T-helper 2 cell treated with Interferon-gamma antibody and Interleukin-4, amounts not matched to agents 100 ng/mL and 5 ng/mL, for 36 hours (primary cell): ENCODE results near the gene FAM216A. TPM values are rescaled to one million over a fixed set of nuclear protein-coding genes. Genes with fewer than 3 reads are reported as not detected.
"Not testable (repeated sequence)": the region's sequence is repeated elsewhere in the genome, so short reads cannot be mapped to it uniquely, and the experiment has no call there.

Experiments
- intact Hi-C: fragments of 100-400 bp; cut with micrococcal nuclease; formaldehyde crosslinking; loops from one replicate; pipeline ENCODE4 v1.15.1; 2023
- total RNA-seq: library from RNA; stranded (reverse); gene quantifications from 2 replicates; pipeline ENCODE4 v1.2.3, GENCODE V29; 2022

The FAM216A gene
- total RNA-seq, 1 donor from 2014 or later = 20.1 TPM

DNA sequence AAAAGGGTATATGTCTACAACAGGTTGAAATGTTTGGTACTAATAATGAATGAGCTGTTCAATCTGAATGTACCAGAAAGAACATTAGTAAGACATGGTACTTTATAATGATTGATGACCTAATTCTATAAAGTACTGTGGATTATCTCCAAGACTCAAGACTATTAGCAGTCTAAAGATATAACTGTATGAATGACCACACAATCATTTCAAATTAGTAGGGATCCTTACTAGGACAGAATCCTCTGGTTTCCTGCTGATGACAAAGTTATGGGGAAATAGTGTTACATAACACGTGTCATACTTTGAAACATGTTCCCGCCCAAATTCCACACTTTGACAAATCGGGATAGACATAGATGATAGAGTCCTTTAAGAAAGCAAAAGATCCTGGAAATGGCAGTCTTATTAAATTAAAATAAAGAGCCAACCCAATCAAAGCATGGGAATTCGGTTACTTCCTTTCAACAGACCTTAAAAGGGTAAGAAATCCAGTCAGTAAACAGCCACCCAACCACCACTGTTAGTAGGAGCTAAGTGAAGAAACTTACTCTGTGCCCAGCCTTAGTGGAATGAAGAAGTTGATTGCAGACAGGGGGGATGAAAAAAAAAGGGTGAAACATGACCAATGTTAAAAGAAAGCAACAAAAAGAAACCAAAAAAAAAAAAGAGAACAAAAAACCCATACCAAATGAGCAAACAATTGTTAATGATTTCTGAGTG is 30.5 kb downstream of the FAM216A start:
- intact Hi-C loops = no loop called here

DNA sequence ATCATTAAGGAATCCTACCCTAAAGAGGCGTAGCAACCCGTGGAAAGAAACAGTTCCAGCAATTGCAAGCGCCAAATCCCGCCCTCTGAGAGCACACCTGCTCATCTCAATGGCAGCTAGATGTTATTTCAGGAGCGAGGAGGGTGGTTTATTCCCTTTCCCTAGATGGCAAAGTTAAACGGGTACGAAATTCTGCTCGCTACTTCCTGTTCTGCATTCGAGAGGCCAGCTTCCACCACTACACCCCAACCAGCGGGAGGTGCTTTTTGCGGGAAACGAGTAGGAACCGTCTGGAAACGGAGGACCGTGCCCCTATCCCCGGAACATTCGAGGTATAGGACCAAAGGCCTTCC is 32.7 kb downstream of the FAM216A start:
- intact Hi-C loops = loop anchor here (2.0 to 5.0 kb wide), 3 partner anchors 99 to 504 kb away; partner anchors contain the start of genes ANAPC7, ANKRD13A, GIT2 and TCTN1

DNA sequence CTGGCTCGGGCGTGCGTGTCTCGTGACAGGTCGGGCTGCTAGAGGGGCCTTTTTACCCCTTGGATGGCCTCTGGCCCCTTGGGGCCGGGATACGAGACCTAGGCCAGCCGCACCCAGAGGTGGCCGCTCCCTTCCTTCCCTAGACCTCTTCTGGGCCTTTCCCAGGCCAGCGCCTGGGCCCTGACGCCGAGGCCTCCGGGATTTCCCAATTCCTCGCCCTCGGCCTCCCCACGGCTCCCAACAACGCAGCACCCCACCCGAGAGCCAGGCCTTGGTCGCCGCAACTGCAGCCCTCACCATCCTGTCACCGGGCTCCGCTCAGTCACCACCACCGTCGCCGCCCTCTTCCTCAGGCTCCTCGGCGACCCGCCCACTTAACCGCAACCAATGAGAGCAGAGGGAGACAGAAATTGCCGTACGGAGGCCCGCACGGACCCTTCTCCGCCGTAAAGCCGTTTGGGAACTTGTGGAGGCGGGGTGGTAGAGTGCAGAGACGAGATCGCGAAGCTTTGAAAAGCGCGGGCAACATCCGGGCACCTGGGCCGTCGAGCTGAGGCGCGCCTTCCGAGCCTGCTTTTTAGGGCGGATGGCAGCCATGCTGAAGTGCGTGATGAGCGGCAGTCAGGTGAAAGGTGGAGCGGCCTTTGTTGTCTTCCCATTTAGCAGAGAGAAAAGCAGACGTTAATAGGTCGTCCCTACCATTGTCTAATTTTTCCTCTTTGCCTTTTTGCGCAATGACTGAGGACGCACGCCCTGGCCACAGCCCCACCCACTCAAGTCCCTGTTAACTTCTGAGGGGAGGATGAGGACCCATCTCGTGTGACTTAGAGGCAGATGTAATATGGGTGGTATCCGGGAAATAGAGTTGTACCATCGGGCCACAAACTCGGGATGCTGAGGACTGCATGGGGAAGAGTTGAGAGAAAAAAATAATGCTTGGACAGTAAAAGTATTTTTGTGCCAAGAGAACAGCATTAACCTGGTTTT is 33.4 kb downstream of the FAM216A start, which contains the start of the genes RAD9B and VPS29:
Gene RAD9B (plus strand): TSS at position 580 of the 987 bp plus-strand sequence. CDS start 7 bp downstream, at position 587.
Gene VPS29 (minus strand): TSS at position 360 of the 987 bp plus-strand sequence. CDS start 60 bp downstream, at position 300.
- intact Hi-C loops = loop anchor here (1.0 to 5.0 kb wide), 6 partner anchors 34 to 505 kb away; partner anchors contain the start of genes ANAPC7, ANKRD13A, ARPC3 and FAM216A

DNA sequence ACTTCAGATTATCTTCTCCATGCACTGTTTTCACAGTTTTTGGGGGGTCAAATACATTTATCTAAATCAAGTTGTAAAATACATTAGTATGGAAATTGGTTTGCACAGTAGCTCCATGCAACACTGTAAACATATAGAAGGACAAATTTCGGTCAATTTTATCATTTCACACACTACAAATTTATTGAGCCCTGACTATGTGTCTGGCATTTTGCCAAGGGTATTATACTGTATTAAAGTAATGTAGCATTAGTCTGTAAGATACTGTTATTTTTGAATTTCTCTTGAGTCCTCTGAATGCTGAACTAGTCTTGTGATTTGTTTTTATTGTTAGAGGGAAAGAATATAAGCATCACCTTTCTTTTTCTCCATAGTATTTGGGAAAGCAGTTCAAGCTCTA is 34.8 kb downstream of the FAM216A start:
- intact Hi-C loops = loop anchor here (2.0 to 5.0 kb wide), 3 partner anchors 79 to 506 kb away; partner anchors contain the start of genes ANKRD13A, GIT2, PPTC7 and TCTN1

DNA sequence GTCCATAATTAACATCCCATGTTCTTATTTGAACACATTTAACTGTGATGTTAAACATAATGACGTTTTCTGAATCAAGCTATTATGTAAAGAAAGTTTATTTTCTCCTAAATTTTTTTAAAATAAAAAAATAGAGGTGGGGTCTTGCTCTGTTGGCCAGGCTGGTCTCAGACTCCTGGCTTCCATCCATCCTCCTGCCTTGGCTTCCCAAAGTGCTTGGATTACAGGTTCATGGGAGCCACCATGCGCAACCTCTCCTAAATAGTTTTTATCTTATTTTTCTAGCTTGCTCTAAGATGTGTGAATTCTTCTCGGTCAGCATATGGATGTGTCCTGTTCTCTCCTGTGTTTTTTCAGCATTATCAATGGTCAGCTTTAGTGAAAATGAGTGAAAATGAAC is 36.7 kb downstream of the FAM216A start:
- intact Hi-C loops = no loop called here

DNA sequence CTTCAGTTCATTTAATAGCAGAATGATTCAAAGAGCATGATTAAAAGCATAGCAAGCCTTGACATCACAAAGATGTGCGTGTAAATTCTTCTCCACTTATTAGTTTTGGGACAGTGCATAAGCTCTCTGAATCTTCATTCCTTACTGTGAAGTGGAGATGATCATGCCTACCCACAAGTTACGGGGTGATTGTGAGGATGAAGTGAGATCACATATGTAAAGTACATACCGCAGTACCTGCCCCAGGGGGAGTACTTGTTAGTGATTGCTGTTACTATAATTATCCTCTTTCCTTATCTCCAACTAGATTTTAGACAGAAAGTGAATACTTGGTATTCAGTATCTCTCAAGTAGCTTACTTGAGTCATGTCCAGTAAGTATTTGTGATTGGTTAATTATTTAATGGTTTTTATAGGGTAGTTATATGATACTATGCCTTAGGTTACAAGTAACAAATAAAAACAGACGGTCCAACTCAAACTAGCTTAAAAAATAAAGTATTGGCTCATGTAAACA is 39.5 kb downstream of the FAM216A start:
- intact Hi-C loops = no loop called here

DNA sequence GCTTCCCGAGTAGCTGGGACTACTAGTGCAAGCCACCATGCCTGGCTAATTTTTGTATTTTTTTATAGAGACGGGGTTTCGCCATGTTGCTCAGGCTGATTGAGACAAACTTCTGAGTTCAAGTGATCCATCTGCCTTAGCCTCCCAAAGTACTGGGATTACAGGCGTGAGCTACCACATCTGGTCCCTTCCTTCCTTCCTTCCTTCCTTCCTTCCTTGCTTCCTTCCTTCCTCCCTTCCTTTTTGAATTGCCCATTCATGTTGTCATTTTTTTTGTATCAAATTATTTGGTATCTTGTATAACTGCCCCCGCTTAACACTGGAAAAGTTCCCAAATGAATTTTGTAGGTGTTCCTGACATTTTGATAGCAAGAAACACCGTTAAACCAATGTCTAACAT is 45.2 kb downstream of the FAM216A start:
- intact Hi-C loops = no loop called here

DNA sequence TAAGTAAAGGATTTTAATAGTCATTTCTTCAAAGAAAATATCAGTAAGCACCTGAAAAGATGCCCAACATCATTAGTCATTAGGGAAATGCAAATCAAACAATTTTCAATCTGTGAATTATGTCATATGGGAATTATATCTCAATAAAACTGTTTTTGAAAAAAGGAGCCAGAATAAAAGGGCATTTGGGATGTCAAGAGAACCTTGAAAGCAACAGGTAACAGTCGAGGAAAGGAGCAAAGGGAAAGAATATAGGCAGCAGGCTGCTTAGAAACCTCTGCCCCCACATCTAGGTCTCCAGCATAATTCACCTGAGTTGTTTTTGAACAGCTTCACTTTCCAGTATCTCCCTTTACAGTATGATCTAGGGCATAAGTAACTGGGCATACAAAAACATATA is 45.7 kb downstream of the FAM216A start:
- intact Hi-C loops = no loop called here

DNA sequence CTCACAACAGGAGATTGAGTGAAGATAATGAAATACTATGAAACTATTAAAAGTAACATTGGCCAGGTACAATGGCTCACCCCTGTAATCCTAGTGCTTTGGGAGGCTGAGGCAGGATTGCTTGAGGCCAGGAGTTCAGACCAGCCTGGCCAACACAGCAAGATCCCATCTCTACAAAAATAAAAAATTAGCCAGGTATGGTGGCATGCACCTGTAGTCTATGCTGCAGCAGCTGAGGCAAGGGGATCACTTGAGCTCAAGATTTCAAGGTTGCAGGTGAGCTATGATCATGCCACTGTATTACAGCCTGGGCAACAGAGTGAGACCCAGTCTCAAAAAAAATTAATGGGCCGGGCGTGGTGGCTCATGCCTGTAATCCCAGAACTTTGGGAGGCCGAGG is 48.4 kb downstream of the FAM216A start:
- intact Hi-C loops = no loop called here

DNA sequence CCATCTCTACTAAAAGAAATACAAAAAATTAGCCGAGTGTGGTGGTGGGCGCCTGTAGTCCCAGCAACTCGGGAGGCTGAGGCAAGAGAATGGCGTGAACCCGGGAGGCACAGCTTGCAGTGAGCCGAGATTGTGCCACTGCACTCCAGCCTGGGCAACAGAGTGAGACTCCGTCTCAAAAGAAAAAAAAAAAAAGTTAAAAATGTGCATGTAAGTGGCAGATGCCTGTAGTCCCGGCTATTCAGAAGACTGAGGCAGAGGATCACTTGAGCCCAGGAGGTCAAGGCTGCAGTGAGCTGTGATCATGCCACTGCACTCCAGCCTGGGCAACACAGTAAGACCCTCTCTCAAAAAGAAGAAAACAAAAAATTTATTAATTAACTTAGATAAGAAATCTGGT is 49.4 kb downstream of the FAM216A start:
- intact Hi-C loops = not testable (repeated sequence)

DNA sequence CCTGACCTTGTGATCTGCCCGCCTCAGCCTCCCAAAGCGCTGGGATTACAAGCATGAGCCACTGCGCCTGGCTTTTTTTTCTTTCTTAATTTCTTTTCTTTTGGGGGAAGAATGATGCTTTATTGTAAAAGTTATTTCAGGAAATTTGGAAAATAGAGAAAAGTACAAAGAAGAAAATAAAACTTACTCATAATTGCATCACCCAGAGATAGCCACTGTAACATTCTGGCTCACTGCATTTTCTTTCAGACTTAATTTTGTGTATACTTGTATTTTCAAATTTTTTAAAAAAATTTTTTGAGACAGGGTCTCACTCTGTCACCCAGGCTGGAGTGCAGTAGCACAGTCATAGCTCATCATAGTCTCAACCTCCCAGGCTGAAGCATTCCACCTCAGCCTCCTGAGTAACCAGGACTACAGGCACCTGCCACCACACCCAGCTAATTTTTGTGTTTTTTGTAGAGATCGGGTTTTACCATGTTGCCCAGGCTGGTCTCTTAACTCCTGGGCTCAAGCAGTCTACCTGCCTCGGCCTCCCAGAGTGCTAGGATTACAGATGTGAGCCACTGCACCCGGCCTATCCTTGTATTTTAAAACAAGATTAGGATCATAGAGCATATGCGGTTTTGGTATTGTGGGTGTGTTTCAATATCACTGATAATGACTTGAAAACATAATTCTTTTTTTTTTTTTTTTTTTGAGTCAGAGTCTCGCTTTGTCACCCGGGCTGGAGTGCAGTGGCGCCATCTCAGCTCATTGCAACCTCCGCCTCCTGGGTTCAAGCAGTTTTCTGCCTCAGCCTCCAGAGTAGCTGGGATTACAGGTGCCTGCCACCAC is 52.4 kb downstream of the FAM216A start:
- intact Hi-C loops = not testable (repeated sequence)

DNA sequence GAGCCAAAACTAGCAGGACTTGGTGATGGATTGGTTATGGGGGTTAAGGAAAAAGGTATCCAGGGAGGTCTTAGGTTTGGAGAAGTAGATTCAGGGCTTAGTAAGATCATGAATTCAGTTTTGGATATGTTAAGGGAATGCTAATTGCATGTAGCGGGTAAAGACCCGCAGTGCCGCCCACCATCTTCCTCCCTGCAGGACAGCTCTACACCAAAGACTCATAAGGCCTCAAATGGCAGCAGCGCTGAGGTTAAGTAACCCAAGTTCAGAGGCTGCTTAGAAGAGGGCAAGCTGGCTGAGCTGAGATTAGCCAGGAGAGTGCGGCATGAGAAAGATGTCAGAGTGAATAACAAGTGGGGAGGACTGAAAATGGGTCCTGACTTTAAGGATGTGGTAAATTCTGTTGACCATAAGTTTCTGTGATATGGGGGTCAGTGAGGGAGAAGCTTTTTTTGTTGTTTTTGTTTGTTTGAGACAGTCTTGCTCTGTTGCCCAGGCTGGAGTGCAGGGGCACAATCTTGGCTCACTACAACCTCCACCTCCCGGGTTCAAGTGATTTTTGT is 59.7 kb downstream of the FAM216A start:
- intact Hi-C loops = no loop called here

DNA sequence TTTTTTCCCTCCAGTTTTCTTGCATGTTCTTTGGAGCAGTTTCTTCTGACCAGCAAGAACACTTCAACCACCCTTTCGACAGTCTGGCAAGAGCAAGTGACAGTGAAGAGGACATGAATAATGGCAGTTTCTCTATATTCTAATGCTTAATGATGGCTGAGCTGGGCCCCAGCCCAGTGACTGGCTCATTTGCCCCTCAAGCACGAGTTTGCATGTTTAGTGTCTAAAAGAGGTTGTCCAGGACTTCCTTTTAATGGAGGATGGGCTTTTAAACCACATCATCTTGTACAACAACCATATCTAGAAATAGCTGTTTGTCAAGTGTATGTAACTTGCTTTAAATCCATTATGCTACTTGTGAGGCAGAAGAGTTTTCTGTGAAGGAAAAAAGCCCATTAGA is 61.9 kb downstream of the FAM216A start:
- intact Hi-C loops = no loop called here

DNA sequence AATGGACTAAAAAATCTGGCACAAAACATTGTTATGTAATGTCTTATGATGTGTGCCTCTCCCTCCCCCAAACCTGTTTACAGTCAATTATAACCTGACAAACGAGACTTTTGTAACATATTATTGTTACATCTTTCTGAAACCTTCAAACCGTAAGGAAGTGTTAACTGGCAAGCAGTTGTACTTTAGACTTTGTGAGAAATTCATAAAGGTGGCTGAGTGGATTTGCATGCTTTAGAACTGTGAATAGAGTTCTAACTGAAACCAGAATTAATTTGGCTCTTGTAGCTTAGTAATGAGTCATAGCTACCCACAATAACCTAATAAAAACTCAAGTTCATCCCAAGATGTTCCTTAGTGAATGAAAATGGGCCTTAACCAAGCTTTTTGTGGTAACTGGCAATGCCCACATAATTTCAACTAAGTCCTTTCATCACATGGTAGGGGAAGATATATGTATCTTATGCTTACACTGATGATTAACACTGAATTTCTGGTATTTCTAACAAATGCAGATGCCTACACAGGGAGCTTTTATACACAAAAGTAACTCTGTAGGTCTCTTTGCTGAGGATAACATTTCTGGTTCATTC is 63.2 kb downstream of the FAM216A start:
- intact Hi-C loops = no loop called here

DNA sequence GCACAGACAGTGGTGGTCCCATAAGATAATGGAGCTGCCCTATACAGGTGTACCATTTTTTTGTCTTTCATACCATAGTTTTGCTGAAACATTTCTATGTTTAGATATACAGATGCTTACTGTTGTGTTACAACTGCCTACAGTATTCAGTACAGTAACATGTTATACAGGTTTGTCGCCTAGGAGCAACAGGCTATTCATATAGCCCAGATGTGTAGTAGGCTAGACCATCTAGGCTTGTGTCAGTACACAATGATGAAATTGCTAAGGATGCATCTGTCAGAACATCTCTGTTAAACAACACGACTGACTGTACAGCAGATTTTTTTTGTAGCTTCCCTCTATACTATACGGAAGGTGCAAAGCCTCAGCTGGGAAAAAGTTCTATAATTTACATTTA is 64.0 kb downstream of the FAM216A start:
- intact Hi-C loops = no loop called here

DNA sequence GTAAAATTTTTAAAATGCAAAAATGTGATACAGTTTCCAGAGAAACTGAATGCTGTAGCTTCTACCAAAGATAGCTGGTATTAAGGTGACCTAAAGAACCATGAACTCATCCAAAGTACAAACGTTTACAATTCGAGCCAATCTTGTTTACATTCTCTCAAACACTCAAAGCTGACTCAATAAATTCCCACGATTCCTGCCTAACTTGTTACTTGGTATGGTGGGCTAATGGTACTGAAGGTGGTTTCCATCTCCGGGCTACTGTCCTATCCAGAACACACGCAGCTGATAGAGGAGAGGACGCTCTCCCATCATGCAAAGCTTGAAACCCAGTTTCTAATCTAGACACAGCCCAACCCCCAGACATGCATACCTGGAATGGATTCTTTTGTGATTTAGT is 65.0 kb downstream of the FAM216A start:
- intact Hi-C loops = no loop called here

DNA sequence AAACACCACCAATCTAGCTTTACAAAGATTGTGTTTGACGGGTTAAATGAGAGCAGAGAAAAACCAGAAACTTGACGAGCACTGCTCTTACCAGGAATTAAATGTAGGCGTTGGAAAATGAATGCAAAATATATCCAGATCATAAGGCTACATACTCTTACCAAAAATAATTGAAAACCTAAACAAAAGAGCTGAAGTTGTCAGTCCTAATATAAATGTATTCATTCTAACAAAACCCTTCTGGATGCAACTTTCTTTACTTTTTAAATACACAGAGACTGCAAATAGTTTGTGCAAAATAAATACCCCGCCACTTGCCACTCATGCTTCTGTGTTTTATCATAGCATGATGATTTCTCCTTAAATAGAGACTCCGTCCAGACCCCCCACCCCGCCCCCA is 66.2 kb downstream of the FAM216A start:
- intact Hi-C loops = no loop called here

DNA sequence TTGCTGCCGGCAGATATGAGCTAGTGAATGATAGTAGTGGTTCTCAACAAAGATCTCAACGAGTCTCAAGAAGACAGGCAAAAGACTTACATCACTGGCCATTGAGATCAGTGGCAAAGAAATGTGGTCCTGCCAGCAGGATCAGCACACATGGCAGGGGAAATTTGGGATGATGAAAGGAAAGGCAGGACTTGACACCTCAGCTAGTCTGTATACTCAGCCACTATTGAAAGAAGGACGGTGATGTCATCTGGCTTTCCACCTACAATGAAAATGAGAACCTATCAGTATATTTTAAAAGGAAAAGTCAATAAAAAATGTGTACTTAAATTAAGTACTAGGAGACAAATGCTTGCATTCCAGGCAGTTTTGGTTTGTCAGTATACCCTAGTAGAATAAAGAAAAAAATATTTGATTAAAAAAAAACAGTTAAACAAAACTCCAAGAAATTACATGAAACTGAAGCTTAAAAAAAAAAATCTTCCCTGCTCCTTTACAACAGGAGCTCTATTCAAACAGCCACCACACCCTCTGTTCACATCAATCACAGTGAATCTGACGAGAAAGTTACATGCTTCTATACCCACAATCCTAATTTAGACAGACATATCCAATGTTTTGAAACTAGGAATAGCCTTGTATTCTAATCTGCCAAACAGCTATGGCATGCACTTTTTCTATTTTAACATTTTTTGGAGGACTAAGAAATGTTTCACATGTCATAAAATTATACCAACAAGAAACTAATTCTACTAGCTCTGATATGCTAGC is 68.4 kb downstream of the FAM216A start:
- intact Hi-C loops = no loop called here
